Peyer's patch (tissue), 4 donors: ENCODE data around the gene ACP6. TPM values are rescaled to one million over a fixed set of nuclear protein-coding genes. Genes with fewer than 3 reads are reported as not detected.

Experiments used
- DNase-seq, 3 donors: peaks; one replicate each; pipeline ENCODE4 v3.0.0-alpha.2; 2017 to 2019
- H3K27ac ChIP-seq, 4 donors: fragments of 200-600 bp; sonication (generic); one replicate each; pipeline ENCODE4 v1.5.1; 2016 to 2019
- H3K27me3 ChIP-seq, 2 donors: fragments of 200-600 bp; sonication (generic); one replicate each; pipeline ENCODE4 v1.5.1; 2019
- H3K36me3 ChIP-seq, 3 donors: fragments of 200-600 bp; sonication (generic); one replicate each; pipeline ENCODE4 v1.5.1; 2016 to 2019
- H3K4me1 ChIP-seq, 4 donors: fragments of 200-600 bp; sonication (generic); one replicate each; pipeline ENCODE4 v1.5.1; 2016 to 2019
- H3K4me3 ChIP-seq, 4 donors: fragments of 200-600 bp; sonication (generic); 1 replicate in 3 of 4; 2 replicates in 1 of 4; pipeline ENCODE4 v1.5.1; 2016 to 2019; ENCODE audit warnings: mild to moderate bottlenecking in 1 of 4
- H3K9me3 ChIP-seq, 4 donors: fragments of 200-600 bp; sonication (generic); one replicate each; pipeline ENCODE4 v1.5.1; 2016 to 2019; ENCODE audit warnings: mild to moderate bottlenecking in 1 of 4
- POLR2A ChIP-seq, 2 donors: fragments of 450-650 bp; IDR thresholded peaks; one replicate each; pipeline ENCODE4 v1.5.1; 2017; ENCODE audit warnings: antibody characterized with exemption in 2 of 2, mild to moderate bottlenecking in 2 of 2, moderate library complexity in 2 of 2
- total RNA-seq, 4 donors: library from RNA; depleted of rRNA; stranded (reverse); fragments of >200 nt; gene quantifications; one replicate each; pipeline ENCODE4 v1.1.0, GENCODE V29; 2016
- TF ChIP-seq, protein P1 (sequence below), 6 experiments: fragments of 450-650 bp in 4 of 6; fragments of 200-600 bp in 2 of 6; sonication (generic) in 1 of 6; IDR thresholded peaks; one replicate each; pipeline ENCODE4 v1.5.1; 2017 to 2019; ENCODE audit warnings: antibody characterized with exemption in 6 of 6, mild to moderate bottlenecking in 3 of 6, moderate library complexity in 1 of 6

ACP6 gene
- total RNA-seq, 4 donors from 2014 or later, result 12.3 to 33.0 (median 18.8) TPM

- Histone ChIP-seq H3K4me1 (peaks cover 0 to 5% (median 0%) of the 10 kb centered on the region in 4 donors), H3K4me3 (no peak overlapping the region), H3K27me3 (no peaks in the 10 kb centered on the region), H3K36me3 (peaks cover 0 to 16% (median 0%) of the 10 kb centered on the region in 3 donors), H3K27ac (no peak overlapping the region), H3K9me3 (no peaks in the 10 kb centered on the region)
- TF ChIP-seq POLR2A (IDR thresholded peaks at IDR 0.05), result no peak
- TF ChIP-seq, protein P1, sequence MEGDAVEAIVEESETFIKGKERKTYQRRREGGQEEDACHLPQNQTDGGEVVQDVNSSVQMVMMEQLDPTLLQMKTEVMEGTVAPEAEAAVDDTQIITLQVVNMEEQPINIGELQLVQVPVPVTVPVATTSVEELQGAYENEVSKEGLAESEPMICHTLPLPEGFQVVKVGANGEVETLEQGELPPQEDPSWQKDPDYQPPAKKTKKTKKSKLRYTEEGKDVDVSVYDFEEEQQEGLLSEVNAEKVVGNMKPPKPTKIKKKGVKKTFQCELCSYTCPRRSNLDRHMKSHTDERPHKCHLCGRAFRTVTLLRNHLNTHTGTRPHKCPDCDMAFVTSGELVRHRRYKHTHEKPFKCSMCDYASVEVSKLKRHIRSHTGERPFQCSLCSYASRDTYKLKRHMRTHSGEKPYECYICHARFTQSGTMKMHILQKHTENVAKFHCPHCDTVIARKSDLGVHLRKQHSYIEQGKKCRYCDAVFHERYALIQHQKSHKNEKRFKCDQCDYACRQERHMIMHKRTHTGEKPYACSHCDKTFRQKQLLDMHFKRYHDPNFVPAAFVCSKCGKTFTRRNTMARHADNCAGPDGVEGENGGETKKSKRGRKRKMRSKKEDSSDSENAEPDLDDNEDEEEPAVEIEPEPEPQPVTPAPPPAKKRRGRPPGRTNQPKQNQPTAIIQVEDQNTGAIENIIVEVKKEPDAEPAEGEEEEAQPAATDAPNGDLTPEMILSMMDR (IDR thresholded peaks at IDR 0.05), result no peak
- DNase-seq, result no peak
These were observed 44.8 kb downstream of the ACP6 start for GRCh38 chr1:147625362-147625995.

- peaks cover 0 to 5% (median 0%) of the 10 kb centered on the region in 4 donors for H3K4me1 ChIP-seq
- no peak overlapping the region for H3K4me3 ChIP-seq
- no peaks in the 10 kb centered on the region for H3K9me3 ChIP-seq
- TF ChIP-seq, protein P1 (IDR thresholded peaks at IDR 0.05), result no peak
- no peak for TF ChIP-seq POLR2A (IDR thresholded peaks at IDR 0.05)
- no peak overlapping the region for H3K27ac ChIP-seq
- no peaks in the 10 kb centered on the region for H3K27me3 ChIP-seq
- no peak for DNase-seq
- H3K36me3 ChIP-seq, result peaks cover 0 to 26% (median 0%) of the 10 kb centered on the region in 3 donors
These were observed 45.8 kb downstream of the ACP6 start for GRCh38 chr1:147624529-147624928.

DNA sequence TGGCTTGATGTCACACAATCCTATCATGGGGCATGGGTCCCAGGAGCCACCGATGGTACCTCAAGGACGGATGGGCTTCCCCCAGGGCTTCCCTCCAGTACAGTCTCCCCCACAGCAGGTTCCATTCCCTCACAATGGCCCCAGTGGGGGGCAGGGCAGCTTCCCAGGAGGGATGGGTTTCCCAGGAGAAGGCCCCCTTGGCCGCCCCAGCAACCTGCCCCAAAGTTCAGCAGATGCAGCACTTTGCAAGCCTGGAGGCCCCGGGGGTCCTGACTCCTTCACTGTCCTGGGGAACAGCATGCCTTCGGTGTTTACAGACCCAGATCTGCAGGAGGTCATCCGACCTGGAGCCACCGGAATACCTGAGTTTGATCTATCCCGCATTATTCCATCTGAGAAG lies 46.3 kb downstream of the ACP6 start:
- Histone ChIP-seq H3K4me1 (peaks cover 0 to 5% (median 0%) of the 10 kb centered on the region in 4 donors), H3K27me3 (no peaks in the 10 kb centered on the region), H3K36me3 (peaks cover 0 to 31% (median 0%) of the 10 kb centered on the region in 3 donors), H3K4me3 (no peak overlapping the region), H3K9me3 (no peaks in the 10 kb centered on the region), H3K27ac (no peak overlapping the region)
- no peak for DNase-seq
- TF ChIP-seq POLR2A (IDR thresholded peaks at IDR 0.05), result no peak
- TF ChIP-seq, protein P1 (IDR thresholded peaks at IDR 0.05), result no peak

- H3K9me3 ChIP-seq, result no peaks in the 10 kb centered on the region
- TF ChIP-seq, protein P1 (IDR thresholded peaks at IDR 0.05), result no peak
- no peak for TF ChIP-seq POLR2A (IDR thresholded peaks at IDR 0.05)
- no peak overlapping the region for H3K27ac ChIP-seq
- peaks cover 0 to 34% (median 0%) of the 10 kb centered on the region in 3 donors for H3K36me3 ChIP-seq
- no peak for DNase-seq
- H3K27me3 ChIP-seq, result no peaks in the 10 kb centered on the region
- H3K4me3 ChIP-seq, result no peak overlapping the region
- peaks cover 0 to 5% (median 0%) of the 10 kb centered on the region in 4 donors for H3K4me1 ChIP-seq
These were observed 47.6 kb downstream of the ACP6 start for GRCh38 chr1:147622731-147623130.

- Histone ChIP-seq H3K36me3 (peaks cover 0 to 39% (median 0%) of the 10 kb centered on the region in 3 donors), H3K4me1 (peaks cover 0 to 2% (median 0%) of the 10 kb centered on the region in 4 donors), H3K27ac (no peak overlapping the region), H3K27me3 (no peaks in the 10 kb centered on the region), H3K9me3 (no peaks in the 10 kb centered on the region), H3K4me3 (no peak overlapping the region)
- no peak for DNase-seq
- TF ChIP-seq, protein P1 (IDR thresholded peaks at IDR 0.05), result no peak
- TF ChIP-seq POLR2A (IDR thresholded peaks at IDR 0.05), result no peak
These were observed 49.8 kb downstream of the ACP6 start for GRCh38 chr1:147620543-147620942.
